Body of pancreas (tissue), 4 donors: Measurements from ENCODE around the gene RPS21.

Source experiments
- CTCF ChIP-seq, 7 experiments: fragments of 450-650 bp in 4 of 7; fragments of 200-600 bp in 3 of 7; sonication (generic) in 3 of 7; IDR thresholded peaks; one replicate each; pipeline ENCODE4 v1.5.1; 2016 to 2019; ENCODE audit warnings: antibody characterized with exemption in 7 of 7
- POLR2A ChIP-seq, 3 donors: fragments of 450-650 bp; IDR thresholded peaks; one replicate each; pipeline ENCODE4 v1.6.1; 2016; ENCODE audit warnings: antibody characterized with exemption in 3 of 3, mild to moderate bottlenecking in 2 of 3

GRCh38 chr20:62430311-62430853, 43.5 kb downstream of the RPS21 start:
- no peak for TF ChIP-seq CTCF (IDR thresholded peaks at IDR 0.05)
- TF ChIP-seq POLR2A (IDR thresholded peaks at IDR 0.05) = no peak
